MCF 10A (cell line): ENCODE results near the gene PER2. TPM values are rescaled to one million over a fixed set of nuclear protein-coding genes. Genes with fewer than 3 reads are reported as not detected.
A peak's percentile ranks its signal among the peaks of the same experiment; 100 is the strongest.

Source experiments
- BruUV-seq: library from RNA; stranded (reverse); fragments of 400-500 nt; replicated peaks from 2 replicates; lab custom pipeline; 2021; lab: Mats Ljungman, UMichigan
- CTCF ChIA-PET: fragments of 300-600 bp; sonication (Branson Sonifier 250); formaldehyde crosslinking; extraction: SDS; loops from one replicate; lab custom pipeline; 2021; ENCODE audit warnings: antibody characterized with exemption, inconsistent platforms; lab: Yijun Ruan, JAX
- POLR2A ChIA-PET: fragments of 300-600, 350-650 bp; sonication (Branson Sonifier 250); formaldehyde crosslinking; extraction: SDS; loops from one replicate; lab custom pipeline; 2020; ENCODE audit warnings: antibody characterized with exemption, inconsistent platforms; lab: Yijun Ruan, JAX
- DNase-seq: peaks from one replicate; pipeline ENCODE4 v3.0.0-alpha.2; 2018; ENCODE audit not compliant: unreplicated experiment
- H3K27ac Mint-ChIP-seq: one replicate; pipeline ENCODE4 v1.8.0; 2022; ENCODE audit warnings: mild to moderate bottlenecking, low read depth, mixed read lengths; ENCODE audit not compliant: unreplicated experiment
- H3K27me3 Mint-ChIP-seq: one replicate; pipeline ENCODE4 v1.8.0; 2022; ENCODE audit warnings: mixed read lengths; ENCODE audit not compliant: insufficient read depth, unreplicated experiment
- H3K36me3 Mint-ChIP-seq: one replicate; pipeline ENCODE4 v1.8.0; 2022; ENCODE audit warnings: mild to moderate bottlenecking, moderate library complexity, mixed read lengths; ENCODE audit not compliant: insufficient read depth, unreplicated experiment
- H3K4me1 Mint-ChIP-seq: one replicate; pipeline ENCODE4 v1.8.0; 2022; ENCODE audit warnings: mixed read lengths; ENCODE audit not compliant: insufficient read depth, unreplicated experiment
- H3K4me3 Mint-ChIP-seq: one replicate; pipeline ENCODE4 v1.8.0; 2022; ENCODE audit warnings: mild to moderate bottlenecking, moderate library complexity, mixed read lengths; ENCODE audit not compliant: unreplicated experiment
- H3K9me3 Mint-ChIP-seq: one replicate; pipeline ENCODE4 v1.8.0; 2022; ENCODE audit warnings: mixed read lengths; ENCODE audit not compliant: unreplicated experiment
- CTCF ChIP-seq: fragments of 200-600 bp; IDR thresholded peaks from one replicate; pipeline ENCODE4 v1.8.0; 2022; ENCODE audit warnings: antibody characterized with exemption, mild to moderate bottlenecking; ENCODE audit not compliant: unreplicated experiment
- intact Hi-C: fragments of 100-400 bp; cut with micrococcal nuclease; formaldehyde crosslinking; loops from 2 replicates; pipeline ENCODE4 v1.14.1; 2022
- total RNA-seq: library from RNA; stranded (reverse); gene quantifications from 2 replicates; pipeline ENCODE4 v1.2.3, GENCODE V29; 2022

PER2 gene
- total RNA-seq, 1 experiment from 2014 or later, result 8.9 TPM

GRCh38 chr2:238216651-238217184, 71.7 kb downstream of the PER2 start:
- intact Hi-C loops, result no loop called here
- no peak for DNase-seq
- Mint-ChIP-seq H3K4me1 (no peaks in the 10 kb centered on the region), H3K4me3 (no peak overlapping the region), H3K27ac (no peak overlapping the region), H3K27me3 (peaks cover 20% of the 10 kb centered on the region), H3K36me3 (no peaks in the 10 kb centered on the region), H3K9me3 (no peaks in the 10 kb centered on the region)
- no peak for TF ChIP-seq CTCF
- CTCF ChIA-PET, result interaction anchor here (0.6 kb wide), 1 partner anchor 48 kb away, joined by 3 read pairs; no protein-coding TSS in a partner anchor
- BruUV-seq, result no TSS peak
- POLR2A ChIA-PET, result interaction anchor here (0.6 to 3.0 kb wide), 3 partner anchors 10 to 125 kb away, joined by 3 to 12 read pairs (median 3); partner anchors contain the start of gene ILKAP

- Mint-ChIP-seq H3K27ac (no peak overlapping the region), H3K9me3 (no peaks in the 10 kb centered on the region), H3K27me3 (peaks cover 6% of the 10 kb centered on the region), H3K4me1 (peaks cover 9% of the 10 kb centered on the region), H3K36me3 (peaks cover 6% of the 10 kb centered on the region), H3K4me3 (no peak overlapping the region)
- no peak for TF ChIP-seq CTCF
- no peak for DNase-seq
- intact Hi-C loops, result no loop called here
- BruUV-seq, result no TSS peak
- ChIA-PET CTCF (interaction anchor here (0.7 to 1.0 kb wide), 2 partner anchors 31 to 573 kb away, joined by 3 read pairs; no protein-coding TSS in a partner anchor), POLR2A (interaction anchor here (0.7 kb wide), 1 partner anchor 11 kb away, joined by 3 read pairs; no protein-coding TSS in a partner anchor)
Measured at GRCh38 chr2:238207006-238207405, 81.4 kb downstream of the PER2 start.

GRCh38 chr2:238203973-238204683, 84.3 kb downstream of the PER2 start:
- H3K9me3 Mint-ChIP-seq, result no peaks in the 10 kb centered on the region
- H3K4me3 Mint-ChIP-seq, result peak overlapping the region; percentile 84
- TSS peak; percentile 86 for BruUV-seq
- H3K27me3 Mint-ChIP-seq, result no peaks in the 10 kb centered on the region
- H3K36me3 Mint-ChIP-seq, result peaks cover 13% of the 10 kb centered on the region
- no peak for DNase-seq
- TF ChIP-seq CTCF, result no peak
- H3K4me1 Mint-ChIP-seq, result peaks cover 25% of the 10 kb centered on the region
- peak overlapping the region; percentile 44 for H3K27ac Mint-ChIP-seq
- intact Hi-C loops, result no loop called here
- ChIA-PET POLR2A (interaction anchor here (0.6 to 4.0 kb wide), 14 partner anchors 9 to 388 kb away, joined by 3 to 22 read pairs (median 4); partner anchors contain the start of genes HES6 and SCLY), CTCF (interaction anchor here (0.6 kb wide), 1 partner anchor 375 kb away, joined by 3 read pairs; no protein-coding TSS in a partner anchor)
